Activated CD4-positive, alpha-beta T cell treated with anti-CD3 and anti-CD28 coated beads, Interleukin-2, amount 10 ng/mL, durations not matched to agents 7 days and 5 days (primary cell): ENCODE data around the gene ARHGAP15. TPM values are rescaled to one million over a fixed set of nuclear protein-coding genes. Genes with fewer than 3 reads are reported as not detected.

Source experiments
- CTCF ChIA-PET: fragments of 350-600 bp; sonication (Branson Sonifier 250); formaldehyde crosslinking; loops from one replicate; lab custom pipeline; 2021; ENCODE audit warnings: antibody characterized with exemption; lab: Charles Lee
- POLR2A ChIA-PET: fragments of 350-600 bp; sonication (Branson Sonifier 250); formaldehyde crosslinking; loops from one replicate; lab custom pipeline; 2021; ENCODE audit warnings: antibody characterized with exemption; lab: Charles Lee
- DNase-seq: peaks from one replicate; pipeline ENCODE4 v3.0.0-alpha.2; 2020
- H3K27ac Mint-ChIP-seq: one replicate; pipeline ENCODE4 v1.8.0; 2021; ENCODE audit warnings: mild to moderate bottlenecking, moderate library complexity, mixed read lengths
- H3K27me3 Mint-ChIP-seq: one replicate; pipeline ENCODE4 v1.8.0; 2021; ENCODE audit warnings: mixed read lengths
- H3K36me3 Mint-ChIP-seq: one replicate; pipeline ENCODE4 v1.8.0; 2021; ENCODE audit warnings: low read depth, mixed read lengths
- H3K4me1 Mint-ChIP-seq: one replicate; pipeline ENCODE4 v1.8.0; 2021; ENCODE audit warnings: mixed read lengths
- H3K4me3 Mint-ChIP-seq: one replicate; pipeline ENCODE4 v1.8.0; 2021; ENCODE audit warnings: mild to moderate bottlenecking, moderate library complexity, mixed read lengths
- H3K9me3 Mint-ChIP-seq: one replicate; pipeline ENCODE4 v1.8.0; 2021; ENCODE audit warnings: mixed read lengths
- total RNA-seq, 2 experiments: library from RNA; stranded (reverse); gene quantifications; one replicate each; pipeline ENCODE4 v1.2.3, GENCODE V29; 2021

Gene ARHGAP15
- total RNA-seq, 2 experiments from 2014 or later, result 189 to 197 TPM

DNA sequence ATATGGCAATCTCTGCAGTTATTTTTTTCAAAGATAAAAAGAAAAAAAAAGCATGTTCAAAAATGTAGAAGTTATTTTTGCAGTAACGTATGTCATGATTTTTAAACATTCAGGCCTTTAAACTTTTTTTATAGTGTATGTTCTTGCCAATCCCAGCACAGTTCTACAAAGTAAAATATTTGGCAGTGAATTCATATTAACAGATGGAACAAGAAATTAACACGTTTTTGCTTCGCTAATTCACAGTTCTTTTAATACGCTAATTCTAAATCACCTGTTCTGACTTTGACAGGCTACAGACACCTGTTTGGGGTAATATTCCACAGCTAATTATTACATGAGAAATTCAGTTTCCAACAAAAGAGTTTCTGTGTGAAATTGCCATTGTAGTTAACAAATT is 183.2 kb downstream of the ARHGAP15 start:
- Mint-ChIP-seq H3K9me3 (no peaks in the 10 kb centered on the region), H3K4me3 (no peak overlapping the region), H3K36me3 (peaks cover 4% of the 10 kb centered on the region), H3K27me3 (no peaks in the 10 kb centered on the region), H3K4me1 (peaks cover 2% of the 10 kb centered on the region), H3K27ac (no peak overlapping the region)
- DNase-seq, result no peak
- POLR2A ChIA-PET, result no interaction called here
- CTCF ChIA-PET, result no interaction called here

DNA sequence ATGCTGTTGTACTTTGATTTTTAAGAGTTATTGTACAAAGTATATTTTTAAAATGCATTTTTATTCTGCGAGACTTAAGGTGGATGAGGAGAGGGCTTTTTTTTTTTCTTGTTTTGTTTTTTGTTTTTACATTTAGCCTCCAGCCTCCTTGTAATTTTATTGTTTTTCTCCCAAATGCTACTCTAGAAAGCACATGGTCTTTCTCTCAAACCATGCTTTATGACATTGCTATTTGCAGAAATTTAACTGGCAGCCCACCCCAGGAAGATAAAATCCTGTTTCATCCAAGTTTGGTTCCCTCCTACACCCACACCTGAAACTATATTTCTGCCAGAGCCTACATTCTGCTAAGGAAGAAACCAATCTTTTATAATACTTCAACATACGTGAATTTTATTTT is 184.6 kb downstream of the ARHGAP15 start:
- Mint-ChIP-seq H3K27ac (no peak overlapping the region), H3K27me3 (no peaks in the 10 kb centered on the region), H3K9me3 (peaks cover 3% of the 10 kb centered on the region), H3K4me1 (peaks cover 5% of the 10 kb centered on the region), H3K36me3 (peaks cover 14% of the 10 kb centered on the region), H3K4me3 (no peak overlapping the region)
- POLR2A ChIA-PET, result no interaction called here
- CTCF ChIA-PET, result no interaction called here
- DNase-seq, result no peak

DNA sequence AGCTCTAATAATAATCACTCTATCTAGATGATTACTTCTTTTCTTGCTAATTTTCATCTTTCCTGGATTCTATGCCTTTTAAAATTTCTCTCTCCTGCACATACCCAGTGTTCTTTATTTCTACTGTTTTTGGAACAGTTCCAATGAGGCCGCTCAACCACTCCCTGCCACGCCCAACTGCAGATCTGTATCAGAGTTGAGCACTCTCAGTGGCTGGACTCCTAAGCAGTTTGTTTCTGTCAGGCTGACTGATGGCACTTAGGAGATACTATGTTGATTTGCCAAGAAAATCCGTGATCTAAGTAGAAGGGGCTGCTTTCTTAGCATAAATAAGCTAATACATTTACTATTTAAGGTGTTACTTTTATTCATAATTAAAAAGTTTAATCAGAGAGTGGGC is 192.8 kb downstream of the ARHGAP15 start:
- H3K4me1 Mint-ChIP-seq, result peaks cover 15% of the 10 kb centered on the region
- H3K27ac Mint-ChIP-seq, result no peak overlapping the region
- DNase-seq, result no peak
- peaks cover 50% of the 10 kb centered on the region for H3K36me3 Mint-ChIP-seq
- H3K27me3 Mint-ChIP-seq, result no peaks in the 10 kb centered on the region
- H3K4me3 Mint-ChIP-seq, result no peak overlapping the region
- H3K9me3 Mint-ChIP-seq, result peaks cover 4% of the 10 kb centered on the region
- ChIA-PET POLR2A (no interaction called here), CTCF (interaction anchor here (1.1 kb wide), 1 partner anchor 11 kb away, joined by 3 read pairs; no protein-coding TSS in a partner anchor)

DNA sequence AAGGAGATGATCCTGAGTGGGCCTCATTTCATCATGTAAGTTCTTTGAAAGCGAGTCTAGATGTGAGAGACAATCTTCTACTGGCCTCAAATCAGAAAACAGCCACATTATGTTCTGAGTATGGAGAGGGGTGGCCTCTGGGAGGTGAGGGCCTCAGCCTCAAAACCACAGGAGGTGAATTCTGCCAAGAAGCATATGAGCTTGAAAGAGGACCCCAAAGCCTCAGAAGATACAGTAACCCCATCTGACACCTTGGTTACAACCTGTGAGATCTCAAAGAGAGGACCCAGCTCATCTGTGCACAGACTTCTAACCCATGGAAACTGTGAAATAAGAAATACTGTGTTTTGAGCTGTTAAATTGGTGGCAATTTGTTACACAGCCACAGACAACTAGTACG is 200.1 kb downstream of the ARHGAP15 start:
- Mint-ChIP-seq H3K36me3 (peaks cover 42% of the 10 kb centered on the region), H3K4me3 (no peak overlapping the region), H3K27me3 (no peaks in the 10 kb centered on the region), H3K27ac (no peak overlapping the region), H3K4me1 (peaks cover 44% of the 10 kb centered on the region), H3K9me3 (no peaks in the 10 kb centered on the region)
- ChIA-PET CTCF (interaction anchor here (0.6 kb wide), 1 partner anchor 333 kb away, joined by 3 read pairs; no protein-coding TSS in a partner anchor), POLR2A (no interaction called here)
- DNase-seq, result no peak

DNA sequence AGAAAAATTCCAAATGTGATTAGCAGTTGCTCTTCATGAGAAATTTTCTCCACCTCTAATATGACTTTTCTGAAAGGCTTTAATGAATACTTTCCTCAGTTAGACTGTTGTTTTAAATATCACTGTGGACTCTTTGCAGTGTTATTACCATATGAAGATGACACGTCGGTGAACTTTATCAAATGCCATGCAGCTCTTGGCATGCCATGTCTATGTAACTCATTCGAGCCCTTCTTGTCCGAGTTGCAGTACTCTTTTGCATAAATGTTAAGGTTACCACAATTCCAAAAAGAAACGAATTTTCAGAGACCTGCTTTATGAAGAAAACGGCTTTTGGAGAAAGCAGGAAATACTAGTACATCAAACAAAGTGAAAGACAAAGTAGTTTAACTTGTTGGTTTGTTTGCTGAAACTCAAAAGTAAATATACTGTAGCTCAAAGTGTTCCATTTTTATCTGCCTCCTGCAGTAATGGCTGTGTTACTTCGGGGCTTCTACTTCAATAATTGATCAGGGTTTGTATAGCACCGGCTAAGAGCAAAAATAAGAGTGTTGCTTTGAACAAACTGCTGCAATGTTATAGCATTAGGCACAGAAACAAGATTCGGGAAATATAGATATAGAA is 204.1 kb downstream of the ARHGAP15 start:
- ChIA-PET POLR2A (no interaction called here), CTCF (interaction anchor here (1.1 kb wide), 1 partner anchor 9 kb away, joined by 3 read pairs; no protein-coding TSS in a partner anchor)
- H3K36me3 Mint-ChIP-seq, result peaks cover 42% of the 10 kb centered on the region
- H3K9me3 Mint-ChIP-seq, result no peaks in the 10 kb centered on the region
- H3K4me3 Mint-ChIP-seq, result no peak overlapping the region
- H3K27ac Mint-ChIP-seq, result peak overlapping the region; percentile 15
- no peak for DNase-seq
- H3K27me3 Mint-ChIP-seq, result no peaks in the 10 kb centered on the region
- H3K4me1 Mint-ChIP-seq, result peaks cover 30% of the 10 kb centered on the region

DNA sequence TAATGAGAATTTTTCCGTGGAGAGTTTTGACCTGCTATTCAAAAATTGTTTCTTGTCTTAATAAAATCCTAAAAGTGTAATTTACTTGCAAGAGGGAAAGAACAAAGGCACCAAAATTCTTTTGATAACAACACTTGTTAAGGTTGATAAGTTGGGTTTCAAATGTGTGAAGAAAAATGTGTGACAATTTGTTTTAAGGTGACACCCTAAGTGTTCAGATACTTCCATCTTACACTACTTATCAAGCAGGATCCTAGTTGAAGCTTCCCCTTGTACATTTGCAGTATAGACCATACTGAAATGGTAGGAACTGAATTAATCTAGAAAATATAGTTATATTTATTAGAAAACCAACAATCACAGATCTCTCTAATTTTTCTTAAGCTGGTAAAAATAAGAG is 204.6 kb downstream of the ARHGAP15 start:
- Mint-ChIP-seq H3K27me3 (no peaks in the 10 kb centered on the region), H3K4me3 (no peak overlapping the region), H3K27ac (no peak overlapping the region), H3K36me3 (peaks cover 42% of the 10 kb centered on the region), H3K9me3 (no peaks in the 10 kb centered on the region), H3K4me1 (peaks cover 29% of the 10 kb centered on the region)
- ChIA-PET CTCF (interaction anchor here (1.1 kb wide), 1 partner anchor 9 kb away, joined by 3 read pairs; no protein-coding TSS in a partner anchor), POLR2A (no interaction called here)
- DNase-seq, result no peak

DNA sequence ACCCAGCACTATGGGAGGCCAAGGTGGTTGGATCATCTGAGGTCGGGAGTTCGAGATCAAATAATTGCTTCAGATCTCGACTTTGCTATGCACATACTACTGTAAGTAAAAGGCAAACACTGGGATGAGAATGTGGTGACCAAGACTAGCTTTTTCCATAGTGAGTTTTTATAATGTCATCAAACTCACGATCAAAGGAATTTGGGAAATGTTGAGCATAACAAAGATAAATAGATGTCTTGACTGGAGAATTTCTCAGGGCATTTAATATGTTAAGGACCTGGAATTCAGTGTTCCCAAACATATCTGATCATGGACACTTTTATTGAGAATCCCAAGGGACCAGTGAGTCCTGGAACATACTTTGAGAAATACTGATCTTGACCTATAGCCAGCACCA is 205.6 kb downstream of the ARHGAP15 start:
- CTCF ChIA-PET, result interaction anchor here (1.0 kb wide), 1 partner anchor 8 kb away, joined by 3 read pairs; no protein-coding TSS in a partner anchor
- POLR2A ChIA-PET, result no interaction called here

DNA sequence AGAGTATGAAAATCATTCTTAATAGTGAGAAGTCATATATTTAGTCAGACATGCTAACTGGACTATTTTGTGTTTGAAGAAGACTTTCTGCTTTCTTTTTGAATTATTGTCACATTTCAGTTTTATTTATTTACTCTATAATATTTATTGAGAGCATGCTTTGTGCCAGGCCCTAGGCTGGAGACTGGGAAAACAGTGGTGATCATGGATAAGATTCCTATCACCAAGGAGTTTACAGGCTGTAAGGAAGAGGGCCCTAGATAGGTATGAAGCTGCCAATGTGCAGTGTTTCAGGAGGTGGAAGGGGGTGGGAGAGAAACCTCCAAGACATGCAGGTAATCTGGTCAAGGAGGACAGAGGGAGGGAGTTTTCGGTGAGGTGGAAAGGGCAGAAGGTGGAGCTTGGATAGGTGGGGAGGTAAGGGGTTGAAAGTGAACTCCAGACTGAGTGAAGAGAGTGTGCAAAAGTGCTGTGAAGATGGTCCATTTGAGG is 207.5 kb downstream of the ARHGAP15 start:
- Mint-ChIP-seq H3K27me3 (no peaks in the 10 kb centered on the region), H3K27ac (no peak overlapping the region), H3K36me3 (peaks cover 42% of the 10 kb centered on the region), H3K9me3 (no peaks in the 10 kb centered on the region), H3K4me3 (no peak overlapping the region), H3K4me1 (peaks cover 17% of the 10 kb centered on the region)
- CTCF ChIA-PET, result no interaction called here
- POLR2A ChIA-PET, result no interaction called here
- DNase-seq, result no peak

More for the DNA sequence above, 205.6 kb downstream of the ARHGAP15 start:
- Mint-ChIP-seq H3K36me3 (peaks cover 39% of the 10 kb centered on the region), H3K27ac (no peak overlapping the region), H3K4me3 (no peak overlapping the region), H3K9me3 (no peaks in the 10 kb centered on the region), H3K27me3 (no peaks in the 10 kb centered on the region), H3K4me1 (peaks cover 24% of the 10 kb centered on the region)
- DNase-seq, result no peak

DNA sequence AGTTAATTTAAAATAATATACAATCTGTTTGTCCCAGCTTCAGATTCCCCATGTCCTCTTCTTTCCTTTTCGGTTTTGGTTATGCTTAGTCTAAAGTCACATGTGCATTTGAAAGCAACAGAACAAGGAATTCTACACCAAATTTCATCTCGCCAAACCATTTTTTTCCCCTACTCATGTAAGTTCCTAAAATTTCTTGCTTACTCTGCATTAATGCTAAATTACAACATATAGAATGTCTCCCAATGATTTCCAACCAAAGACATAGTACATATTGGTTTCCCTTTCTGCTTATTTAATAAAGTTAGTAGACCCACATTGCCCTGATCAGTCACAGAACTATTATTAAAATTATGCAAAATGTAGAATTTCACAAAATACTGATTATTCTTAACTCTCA is 212.3 kb downstream of the ARHGAP15 start:
- peaks cover 24% of the 10 kb centered on the region for H3K36me3 Mint-ChIP-seq
- ChIA-PET CTCF (no interaction called here), POLR2A (no interaction called here)
- no peak overlapping the region for H3K27ac Mint-ChIP-seq
- H3K9me3 Mint-ChIP-seq, result no peaks in the 10 kb centered on the region
- no peaks in the 10 kb centered on the region for H3K27me3 Mint-ChIP-seq
- no peak overlapping the region for H3K4me3 Mint-ChIP-seq
- DNase-seq, result no peak
- no peaks in the 10 kb centered on the region for H3K4me1 Mint-ChIP-seq

DNA sequence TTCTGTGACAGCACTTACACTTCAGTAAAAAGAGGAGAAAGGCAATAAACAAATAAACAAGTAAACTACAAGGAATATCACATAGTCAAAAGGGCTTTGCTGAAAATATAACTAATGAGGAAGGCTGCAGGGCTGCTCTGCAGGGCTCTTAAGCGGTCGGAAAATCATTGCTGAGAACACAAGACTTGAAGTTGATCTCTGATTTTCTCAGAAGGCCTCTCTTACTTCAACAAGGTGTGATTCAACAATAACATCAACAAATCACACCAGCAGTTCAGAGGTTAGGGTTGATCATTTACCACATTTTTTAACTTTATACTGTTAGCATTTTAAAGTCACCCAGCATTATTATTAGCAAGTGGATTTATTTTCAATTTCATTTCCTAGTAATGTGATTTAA is 215.6 kb downstream of the ARHGAP15 start:
- DNase-seq, result no peak
- POLR2A ChIA-PET, result no interaction called here
- no peaks in the 10 kb centered on the region for H3K4me1 Mint-ChIP-seq
- CTCF ChIA-PET, result no interaction called here
- peaks cover 24% of the 10 kb centered on the region for H3K36me3 Mint-ChIP-seq
- H3K4me3 Mint-ChIP-seq, result no peak overlapping the region
- H3K9me3 Mint-ChIP-seq, result no peaks in the 10 kb centered on the region
- no peak overlapping the region for H3K27ac Mint-ChIP-seq
- no peaks in the 10 kb centered on the region for H3K27me3 Mint-ChIP-seq

DNA sequence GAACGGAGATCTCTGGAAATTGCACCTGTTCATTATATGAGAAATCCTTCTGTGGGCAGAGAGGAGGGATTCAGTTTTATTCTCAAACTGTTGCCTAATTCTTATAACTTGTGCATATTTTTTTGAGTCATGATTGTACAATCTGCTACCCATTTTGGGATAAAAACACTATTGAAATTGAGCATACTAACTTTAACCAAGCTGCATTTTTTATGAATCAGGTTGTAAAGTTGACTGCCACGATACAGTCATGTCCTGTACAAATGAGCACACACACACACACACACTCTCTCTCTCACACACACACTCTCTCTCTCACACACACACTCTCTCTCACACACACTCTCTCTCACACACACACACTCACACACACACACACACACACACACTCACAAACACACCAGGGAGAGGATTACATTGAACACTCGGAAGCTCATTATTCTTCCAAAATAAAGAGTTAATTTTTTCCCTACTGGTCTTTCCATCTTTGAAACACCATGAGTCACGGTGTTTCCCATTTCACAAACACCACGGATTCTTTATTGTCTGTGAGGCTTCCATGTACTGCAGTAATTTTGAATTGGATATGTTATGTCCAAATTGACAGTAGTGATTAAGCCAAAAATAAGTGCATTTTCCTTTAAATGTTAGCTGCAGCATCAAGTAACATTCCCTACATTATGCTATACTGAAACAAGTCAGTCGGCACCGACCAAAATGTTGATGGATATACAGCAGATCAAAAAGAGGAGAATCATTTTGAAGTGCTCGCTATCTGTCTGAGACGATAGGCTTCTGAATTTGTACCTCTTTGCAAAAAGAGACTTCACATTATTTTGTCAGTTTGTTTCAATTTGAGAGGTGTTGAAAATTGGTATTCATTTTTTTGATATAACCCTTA is 216.9 kb downstream of the ARHGAP15 start:
- POLR2A ChIA-PET, result no interaction called here
- CTCF ChIA-PET, result no interaction called here
- no peak for DNase-seq
- no peaks in the 10 kb centered on the region for H3K27me3 Mint-ChIP-seq
- H3K36me3 Mint-ChIP-seq, result peaks cover 19% of the 10 kb centered on the region
- no peaks in the 10 kb centered on the region for H3K4me1 Mint-ChIP-seq
- no peak overlapping the region for H3K4me3 Mint-ChIP-seq
- H3K9me3 Mint-ChIP-seq, result no peaks in the 10 kb centered on the region
- H3K27ac Mint-ChIP-seq, result peak overlapping the region; percentile 9

DNA sequence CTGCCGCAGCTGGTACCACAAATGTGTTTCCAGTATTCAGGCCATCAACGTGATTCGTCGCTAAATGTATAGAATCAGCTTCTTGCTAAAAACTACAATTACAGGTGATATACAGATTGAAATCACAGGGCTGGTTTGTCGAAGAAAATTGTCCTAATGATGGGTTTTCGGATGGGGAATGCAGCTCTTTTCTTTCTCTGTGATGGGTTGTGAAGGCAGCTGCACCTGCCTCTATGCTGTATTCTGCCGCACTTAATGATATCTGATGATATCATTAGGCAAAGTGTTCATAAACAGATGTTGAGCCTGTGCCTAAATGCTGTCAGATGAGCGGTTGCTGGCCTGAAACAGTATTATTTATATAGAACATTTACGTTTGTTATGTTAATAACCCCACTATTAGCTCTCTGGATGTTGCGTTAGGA is 218.1 kb downstream of the ARHGAP15 start:
- no peaks in the 10 kb centered on the region for H3K4me1 Mint-ChIP-seq
- POLR2A ChIA-PET, result interaction anchor here (0.6 kb wide), 1 partner anchor 12 kb away, joined by 7 read pairs; no protein-coding TSS in a partner anchor
- H3K27ac Mint-ChIP-seq, result no peak overlapping the region
- CTCF ChIA-PET, result interaction anchor here (0.6 kb wide), 1 partner anchor 1062 kb away, joined by 3 read pairs; no protein-coding TSS in a partner anchor
- H3K9me3 Mint-ChIP-seq, result no peaks in the 10 kb centered on the region
- no peaks in the 10 kb centered on the region for H3K27me3 Mint-ChIP-seq
- DNase-seq, result no peak
- peaks cover 16% of the 10 kb centered on the region for H3K36me3 Mint-ChIP-seq
- no peak overlapping the region for H3K4me3 Mint-ChIP-seq
